Measurements from ENCODE around the gene PTBP2.
"Not testable (repeated sequence)": the region's sequence is repeated elsewhere in the genome, so short reads cannot be mapped to it uniquely, and the experiment has no call there.

PTBP2 gene

DNA sequence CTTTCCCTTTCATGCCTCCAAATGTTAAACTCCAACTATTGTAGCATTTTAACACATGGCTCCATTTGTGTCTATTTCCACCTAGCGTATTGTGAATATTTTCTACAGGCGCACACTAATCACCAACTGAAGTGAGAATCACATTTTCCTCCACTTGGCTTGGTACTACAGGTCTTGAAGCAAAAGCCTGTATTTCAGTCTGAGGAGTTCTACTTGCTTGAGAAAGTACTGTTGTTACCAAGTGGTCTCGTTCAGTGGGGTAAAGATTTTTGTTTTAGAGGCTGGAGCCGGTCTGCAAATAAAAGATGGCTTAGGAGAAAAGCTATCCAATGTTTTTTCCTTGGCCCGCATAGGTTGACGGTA lies 550 bp upstream of the PTBP2 start:
- peak overlapping the region; percentile 87 to 91 for H3K4me3 Mint-ChIP-seq
- no peaks in the 10 kb centered on the region for H3K27me3 Mint-ChIP-seq
- no peak for DNase-seq
- H3K27ac Mint-ChIP-seq = peak overlapping the region; percentile 39 to 95
- no peaks in the 10 kb centered on the region for H3K9me3 Mint-ChIP-seq
- H3K4me1 Mint-ChIP-seq = peaks cover 24% of the 10 kb centered on the region
- ATAC-seq = peak; percentile 2

DNA sequence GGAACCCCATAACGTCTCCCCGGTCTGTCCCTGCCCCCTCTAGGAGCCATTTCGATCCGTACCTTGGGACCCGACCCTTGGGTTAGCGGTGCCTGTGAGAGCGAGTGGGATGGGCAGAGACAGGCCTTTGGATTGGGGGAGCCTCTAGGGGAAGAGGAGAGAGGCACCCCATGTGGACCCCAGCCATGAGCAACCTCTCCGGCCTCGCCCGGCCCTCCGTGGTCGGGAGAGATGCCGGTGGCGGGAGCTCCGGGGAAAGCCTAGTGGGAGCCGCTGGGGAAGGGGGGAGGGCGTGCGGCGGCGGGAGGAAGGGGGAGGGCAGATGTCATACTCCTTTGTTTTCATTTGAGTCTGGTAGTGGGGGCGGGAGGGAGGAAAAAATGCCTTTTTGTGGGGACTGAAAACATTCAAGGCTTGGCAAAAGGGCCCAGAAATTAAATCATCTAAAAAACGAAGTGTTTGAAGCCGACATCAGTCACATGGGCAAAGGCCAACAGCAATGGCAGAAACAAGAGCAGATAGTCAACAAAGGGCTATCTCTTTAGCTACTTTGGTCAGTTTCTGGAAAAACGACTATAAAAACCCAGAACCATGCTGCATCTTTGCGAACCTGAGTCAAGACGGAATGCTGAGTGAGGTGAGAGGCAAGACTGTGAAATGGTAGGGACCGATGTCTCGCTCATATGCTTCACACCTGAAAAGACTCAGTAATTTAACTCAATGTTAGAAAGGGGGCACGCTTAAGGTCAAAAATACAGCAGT lies 758 bp downstream of the PTBP2 start:
- H3K4me3 Mint-ChIP-seq = peak overlapping the region; percentile 87 to 91
- H3K27ac Mint-ChIP-seq = peak overlapping the region; percentile 98 to 99
- no peaks in the 10 kb centered on the region for H3K27me3 Mint-ChIP-seq
- DNase-seq (no peak), ATAC-seq (peak; percentile 81)
- no peaks in the 10 kb centered on the region for H3K9me3 Mint-ChIP-seq
- peaks cover 37% of the 10 kb centered on the region for H3K4me1 Mint-ChIP-seq

DNA sequence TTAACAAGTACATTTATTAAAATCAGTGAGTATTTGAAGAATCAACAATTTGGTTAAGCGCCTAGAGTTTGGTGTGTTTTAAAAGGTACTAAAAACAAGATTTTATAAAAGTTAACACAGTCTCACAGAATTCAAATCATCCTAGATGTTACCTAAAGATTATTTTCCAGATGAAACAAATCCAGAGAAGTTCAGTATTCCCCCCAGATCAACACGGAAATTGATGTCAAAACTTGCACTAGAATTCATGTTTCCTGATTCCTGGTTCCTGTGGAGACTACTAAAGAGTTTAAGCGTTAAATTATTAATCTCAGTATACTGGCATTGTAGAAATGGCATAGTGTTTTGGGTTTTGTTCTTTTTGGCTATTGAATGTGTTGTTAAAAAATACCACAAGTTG lies 1.4 kb downstream of the PTBP2 start:
- Mint-ChIP-seq H3K27ac (peak overlapping the region; percentile 39 to 98), H3K4me1 (peaks cover 43% of the 10 kb centered on the region), H3K4me3 (peak overlapping the region; percentile 87 to 91), H3K9me3 (no peaks in the 10 kb centered on the region), H3K27me3 (no peaks in the 10 kb centered on the region)
- ATAC-seq = no peak
- no peak for DNase-seq

- H3K27ac Mint-ChIP-seq = peak overlapping the region; percentile 39 to 92
- peaks cover 47% of the 10 kb centered on the region for H3K4me1 Mint-ChIP-seq
- H3K4me3 Mint-ChIP-seq = peak overlapping the region; percentile 87 to 91
- no peaks in the 10 kb centered on the region for H3K27me3 Mint-ChIP-seq
- H3K9me3 Mint-ChIP-seq = no peaks in the 10 kb centered on the region
- ATAC-seq (no peak), DNase-seq (no peak)
These were observed 1.8 kb downstream of the PTBP2 start for GRCh38 chr1:96723377-96723776.

- H3K27ac Mint-ChIP-seq = no peak overlapping the region
- H3K4me1 Mint-ChIP-seq = peaks cover 51% of the 10 kb centered on the region
- no peak for ATAC-seq
- H3K27me3 Mint-ChIP-seq = no peaks in the 10 kb centered on the region
- H3K4me3 Mint-ChIP-seq = no peak overlapping the region
- no peak for DNase-seq
- no peaks in the 10 kb centered on the region for H3K9me3 Mint-ChIP-seq
These were observed 2.4 kb downstream of the PTBP2 start for GRCh38 chr1:96723936-96724335.

DNA sequence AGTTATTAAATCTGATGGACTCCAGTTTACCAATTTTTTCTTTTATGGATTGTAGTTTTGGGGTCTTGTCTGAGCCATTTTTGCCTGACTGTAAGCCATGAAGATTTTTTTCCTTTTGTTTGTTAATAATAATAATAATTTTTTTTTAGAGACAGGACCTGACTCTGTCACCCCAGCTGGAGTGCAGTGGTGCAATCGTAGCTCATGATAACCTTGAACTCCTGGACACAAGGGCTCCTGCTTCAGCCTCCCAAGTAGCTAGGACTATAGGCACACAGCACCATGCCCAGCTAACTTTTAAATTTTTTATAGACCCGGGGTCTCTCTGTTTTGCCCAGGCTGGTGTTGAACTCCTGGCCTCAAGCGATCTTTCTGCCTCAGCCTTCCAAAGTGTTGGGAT lies 6.3 kb downstream of the PTBP2 start:
- Mint-ChIP-seq H3K9me3 (no peaks in the 10 kb centered on the region), H3K27me3 (no peaks in the 10 kb centered on the region), H3K27ac (no peak overlapping the region), H3K4me1 (peaks cover 63% of the 10 kb centered on the region), H3K4me3 (no peak overlapping the region)
- ATAC-seq = no peak
- DNase-seq = no peak

DNA sequence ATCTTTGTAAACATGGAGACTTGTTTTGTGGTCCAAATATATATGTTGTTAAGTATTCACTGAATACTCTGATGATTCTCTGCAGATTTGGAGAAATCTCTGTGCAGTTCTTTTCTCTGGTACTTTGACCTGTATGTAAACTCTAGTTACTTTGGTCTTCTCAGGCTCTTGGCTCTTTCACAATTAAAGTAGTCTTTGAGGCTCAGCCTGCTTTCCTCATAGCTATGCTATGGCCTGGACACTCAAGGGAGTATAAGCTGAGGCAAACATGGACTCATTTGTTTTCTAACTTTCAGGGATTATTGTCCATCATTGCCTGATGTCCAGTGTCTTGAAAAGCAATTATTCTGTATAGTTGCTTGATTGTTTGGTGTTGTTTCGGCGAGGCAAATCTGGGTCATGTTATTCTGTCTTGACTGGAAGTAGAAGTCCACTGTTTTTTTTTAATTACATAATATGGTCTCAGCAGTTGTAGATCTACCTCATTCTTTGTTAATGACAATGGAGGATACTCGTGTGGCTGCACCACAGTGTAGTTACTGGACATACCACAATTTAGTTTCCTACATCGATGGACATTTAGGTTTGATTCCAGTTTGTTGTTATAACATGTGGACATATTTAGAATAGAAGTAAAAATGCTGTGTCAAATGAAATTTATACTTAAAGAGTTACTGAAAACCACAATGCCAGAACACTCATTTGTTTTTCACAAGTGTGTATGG lies 9.2 kb downstream of the PTBP2 start:
- peaks cover 53% of the 10 kb centered on the region for H3K4me1 Mint-ChIP-seq
- H3K9me3 Mint-ChIP-seq = no peaks in the 10 kb centered on the region
- DNase-seq = no peak
- H3K27ac Mint-ChIP-seq = no peak overlapping the region
- no peak overlapping the region for H3K4me3 Mint-ChIP-seq
- no peaks in the 10 kb centered on the region for H3K27me3 Mint-ChIP-seq
- ATAC-seq = no peak

GRCh38 chr1:96741335-96741734 lies 19.8 kb downstream of the PTBP2 start:
- Mint-ChIP-seq H3K4me1 (peaks cover 36% of the 10 kb centered on the region), H3K27me3 (no peaks in the 10 kb centered on the region), H3K27ac (no peak overlapping the region), H3K9me3 (no peaks in the 10 kb centered on the region), H3K4me3 (no peak overlapping the region)
- DNase-seq (no peak), ATAC-seq (no peak)

DNA sequence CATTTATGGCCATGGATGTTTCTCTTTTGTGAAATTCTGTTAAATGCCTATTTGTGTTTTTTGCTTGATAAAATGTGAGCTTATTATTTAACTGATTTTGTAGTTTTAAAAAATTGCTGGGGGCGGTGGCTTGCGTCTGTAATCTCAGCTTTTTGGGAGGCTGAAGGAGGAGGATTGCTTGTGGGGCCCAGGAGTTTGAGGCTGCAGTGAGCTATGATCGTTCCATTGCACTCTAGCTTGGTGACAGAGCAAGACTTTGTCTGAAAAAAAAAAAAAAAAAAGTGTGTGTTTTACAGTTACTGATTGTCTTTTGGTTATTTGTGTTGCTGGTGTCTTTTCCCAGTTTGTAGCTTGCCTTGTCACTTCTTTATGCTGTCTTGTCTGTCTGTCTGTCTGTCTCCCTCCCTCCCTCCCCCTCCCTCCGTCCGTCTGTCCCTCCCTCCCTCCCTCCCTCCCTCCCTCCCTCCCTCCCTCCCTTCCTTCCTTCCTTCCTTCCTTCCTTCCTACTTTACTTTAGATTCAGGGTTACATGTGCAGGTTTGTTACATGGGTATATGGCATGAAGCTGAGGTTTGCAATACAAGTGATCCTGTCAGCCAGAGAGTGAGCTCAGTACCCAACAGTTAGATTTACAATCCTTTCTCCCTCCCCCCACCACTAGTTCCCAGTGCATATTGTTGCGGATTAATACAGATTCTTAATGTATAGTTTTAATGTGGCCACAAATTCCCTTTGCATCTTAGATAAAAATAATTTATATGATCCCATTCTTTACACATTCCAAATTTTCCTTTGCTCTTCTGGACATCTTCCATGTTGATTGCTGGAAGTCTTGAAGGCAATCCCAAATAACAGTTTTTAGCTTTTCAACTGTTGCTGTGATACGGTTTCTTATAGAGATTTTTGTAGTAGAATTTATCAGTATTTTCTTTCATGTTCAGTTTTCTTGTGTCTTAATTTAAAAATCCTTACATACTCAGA lies 25.1 kb downstream of the PTBP2 start:
- Mint-ChIP-seq H3K4me1 (peaks cover 42% of the 10 kb centered on the region), H3K9me3 (no peaks in the 10 kb centered on the region), H3K4me3 (no peak overlapping the region), H3K27ac (peak overlapping the region in 1 of 2 donors; percentile 19), H3K27me3 (no peaks in the 10 kb centered on the region)
- DNase-seq = no peak
- no peak for ATAC-seq

DNA sequence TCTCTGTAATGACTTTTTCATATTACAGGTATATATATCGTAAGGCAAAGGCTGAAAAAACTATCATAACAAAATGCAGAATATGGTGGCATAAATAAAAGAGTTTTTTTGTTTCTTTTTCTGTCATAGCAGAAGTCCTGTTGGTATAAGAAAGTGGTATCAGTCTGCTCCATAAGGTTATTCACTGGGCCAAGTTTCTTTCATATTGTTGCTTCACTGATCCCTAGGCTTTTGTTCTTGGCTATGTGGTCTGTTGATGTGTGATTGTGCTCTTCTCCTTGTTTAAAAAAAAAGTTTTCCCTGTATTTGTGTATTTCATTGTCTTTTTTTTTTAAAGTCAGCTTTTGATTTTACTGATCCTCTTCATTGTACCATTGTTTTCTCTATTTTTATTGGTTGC lies 26.0 kb downstream of the PTBP2 start:
- Mint-ChIP-seq H3K9me3 (no peaks in the 10 kb centered on the region), H3K4me1 (peaks cover 41% of the 10 kb centered on the region), H3K27me3 (no peaks in the 10 kb centered on the region), H3K4me3 (no peak overlapping the region), H3K27ac (peak overlapping the region in 1 of 2 donors; percentile 59)
- no peak for DNase-seq
- no peak for ATAC-seq

- Mint-ChIP-seq H3K4me3 (no peak overlapping the region), H3K27ac (peak overlapping the region in 1 of 2 donors; percentile 59)
These were observed 26.5 kb downstream of the PTBP2 start for GRCh38 chr1:96748078-96748477.

GRCh38 chr1:96749618-96750017 lies 28.0 kb downstream of the PTBP2 start:
- H3K27me3 Mint-ChIP-seq = no peaks in the 10 kb centered on the region
- ATAC-seq (no peak), DNase-seq (no peak)
- peaks cover 36% of the 10 kb centered on the region for H3K4me1 Mint-ChIP-seq
- H3K27ac Mint-ChIP-seq = no peak overlapping the region
- H3K9me3 Mint-ChIP-seq = no peaks in the 10 kb centered on the region
- H3K4me3 Mint-ChIP-seq = no peak overlapping the region

More at GRCh38 chr1:96748078-96748477, 26.5 kb downstream of the PTBP2 start:
- H3K9me3 Mint-ChIP-seq = no peaks in the 10 kb centered on the region
- peaks cover 36% of the 10 kb centered on the region for H3K4me1 Mint-ChIP-seq
- DNase-seq (no peak), ATAC-seq (no peak)
- H3K27me3 Mint-ChIP-seq = no peaks in the 10 kb centered on the region

DNA sequence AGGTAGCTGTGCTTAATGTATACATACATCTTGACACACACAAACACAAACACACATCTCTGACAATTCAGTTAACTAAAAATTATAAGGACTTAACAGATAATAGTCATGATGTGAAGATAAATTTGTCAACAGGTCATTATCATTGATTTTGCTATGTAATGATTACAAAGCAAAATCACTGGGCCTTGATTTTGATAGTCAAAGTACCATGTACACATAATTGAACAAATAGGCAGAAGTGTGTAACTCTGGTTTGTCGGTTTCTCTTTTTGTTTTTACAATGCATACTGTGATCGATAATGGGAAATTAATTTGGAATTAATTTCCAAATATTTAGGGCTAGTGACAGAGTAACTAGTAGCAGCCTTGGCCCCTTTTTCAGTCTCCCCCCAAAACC lies 30.8 kb downstream of the PTBP2 start:
- Mint-ChIP-seq H3K4me1 (peaks cover 21% of the 10 kb centered on the region), H3K27ac (no peak overlapping the region), H3K4me3 (no peak overlapping the region), H3K9me3 (no peaks in the 10 kb centered on the region), H3K27me3 (no peaks in the 10 kb centered on the region)
- ATAC-seq (no peak), DNase-seq (no peak)

DNA sequence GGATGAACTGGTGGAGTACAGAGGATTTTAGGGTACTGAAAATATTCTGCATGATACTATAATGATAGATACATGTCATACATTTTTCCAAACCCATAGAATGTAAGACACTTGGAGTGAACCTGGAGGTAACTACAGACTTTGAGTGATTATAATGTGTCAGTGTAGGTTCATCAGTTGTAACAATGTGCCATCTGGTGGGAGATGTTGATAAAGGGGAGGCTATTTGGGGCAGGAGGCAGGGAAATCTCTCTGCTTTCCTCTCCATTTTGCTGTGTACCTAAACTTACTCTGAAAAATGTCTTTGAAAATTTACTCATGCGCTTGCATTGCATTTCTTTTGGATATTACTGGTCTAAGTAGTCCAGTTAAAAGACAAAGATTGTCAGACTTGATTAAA lies 35.2 kb downstream of the PTBP2 start:
- H3K9me3 Mint-ChIP-seq = peaks cover 9 to 15% of the 10 kb centered on the region in 2 donors
- no peak for ATAC-seq
- no peak overlapping the region for H3K27ac Mint-ChIP-seq
- H3K4me3 Mint-ChIP-seq = no peak overlapping the region
- DNase-seq = no peak
- no peaks in the 10 kb centered on the region for H3K4me1 Mint-ChIP-seq
- H3K27me3 Mint-ChIP-seq = no peaks in the 10 kb centered on the region

DNA sequence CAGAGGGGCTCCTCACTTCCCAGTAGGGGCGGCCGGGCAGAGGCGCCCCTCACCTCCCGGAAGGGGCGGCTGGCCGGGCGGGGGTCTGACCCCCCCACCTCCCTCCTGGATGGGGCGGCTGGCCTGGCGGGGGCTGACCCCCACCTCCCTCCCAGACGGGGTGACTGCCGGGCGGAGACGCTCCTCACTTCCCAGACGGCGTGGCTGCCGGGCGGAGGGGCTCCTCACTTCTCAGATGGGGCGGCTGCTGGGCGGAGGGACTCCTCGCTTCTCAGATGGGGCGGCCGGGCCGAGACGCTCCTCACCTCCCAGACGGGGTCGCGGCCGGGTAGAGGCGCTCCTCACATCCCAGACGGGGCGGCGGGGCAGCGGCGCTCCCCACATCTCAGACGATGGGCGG lies 41.0 kb downstream of the PTBP2 start:
- H3K4me1 Mint-ChIP-seq, DNase-seq, ATAC-seq, H3K27me3 Mint-ChIP-seq, H3K4me3 Mint-ChIP-seq: not testable (repeated sequence)
- peak overlapping the region in 1 of 2 donors; percentile 67 for H3K27ac Mint-ChIP-seq
- peaks cover 9 to 15% of the 10 kb centered on the region in 2 donors for H3K9me3 Mint-ChIP-seq

Data from stimulated activated naive CD8-positive, alpha-beta T cell treated with anti-CD3 and anti-CD28 coated beads, Interleukin-15, amount 100 ng/mL, for 72 hours (primary cell).